GM18520 (cell line): ENCODE data around the gene ECSCR.
"Not testable (repeated sequence)": the region's sequence is repeated elsewhere in the genome, so short reads cannot be mapped to it uniquely, and the experiment has no call there.

Source experiments
- ATAC-seq: cut with Tn5 transposase; IDR thresholded peaks from one replicate; pipeline ENCODE4 v1.9.1; 2021; ENCODE audit not compliant: unreplicated experiment

ECSCR gene

DNA sequence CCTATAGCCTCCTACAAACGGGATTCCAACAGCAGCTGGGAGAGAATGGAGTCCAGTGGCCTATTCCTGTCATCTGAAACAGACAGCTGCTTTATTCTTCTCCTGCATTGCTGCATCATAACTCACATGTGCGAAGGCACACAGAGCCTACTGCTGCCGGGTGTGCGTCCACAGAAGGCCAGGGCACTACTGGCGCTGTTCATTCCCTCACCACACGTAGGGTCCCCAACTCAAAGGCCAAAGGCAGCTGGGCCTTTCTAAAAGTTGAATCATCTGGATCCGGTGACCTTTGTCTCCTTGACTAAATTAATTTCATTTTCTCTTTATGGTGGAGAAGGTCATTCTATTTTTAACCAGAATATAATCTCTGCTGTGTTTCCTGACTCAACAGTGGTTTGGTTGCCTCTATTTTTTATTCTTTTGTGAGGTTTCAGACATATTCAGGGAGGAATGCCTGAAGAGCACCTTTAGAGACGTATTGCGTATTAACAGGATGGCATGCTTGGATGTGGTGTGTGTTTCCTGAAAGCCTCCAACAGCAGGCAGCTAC lies 47.9 kb downstream of the ECSCR start:
- ATAC-seq, result no peak

DNA sequence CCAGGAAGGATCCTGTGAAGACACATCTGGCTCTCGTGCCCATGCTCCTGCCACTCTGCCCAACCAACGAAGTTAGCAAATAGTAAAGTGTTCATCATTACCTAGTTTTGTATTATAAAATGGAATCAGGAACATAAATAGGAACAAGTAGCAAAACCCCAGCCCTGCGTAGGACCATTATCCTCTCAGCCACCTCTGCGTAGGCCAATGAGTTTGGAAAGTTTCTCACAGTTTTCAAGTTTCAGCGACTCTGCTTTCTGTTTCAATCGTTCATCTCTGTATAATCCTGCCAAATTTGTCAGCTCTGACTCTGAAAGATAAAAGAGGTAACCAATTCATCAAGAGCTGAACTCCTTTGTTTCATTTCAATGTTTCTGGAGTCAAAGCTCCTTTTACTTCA lies 48.6 kb downstream of the ECSCR start:
- no peak for ATAC-seq

DNA sequence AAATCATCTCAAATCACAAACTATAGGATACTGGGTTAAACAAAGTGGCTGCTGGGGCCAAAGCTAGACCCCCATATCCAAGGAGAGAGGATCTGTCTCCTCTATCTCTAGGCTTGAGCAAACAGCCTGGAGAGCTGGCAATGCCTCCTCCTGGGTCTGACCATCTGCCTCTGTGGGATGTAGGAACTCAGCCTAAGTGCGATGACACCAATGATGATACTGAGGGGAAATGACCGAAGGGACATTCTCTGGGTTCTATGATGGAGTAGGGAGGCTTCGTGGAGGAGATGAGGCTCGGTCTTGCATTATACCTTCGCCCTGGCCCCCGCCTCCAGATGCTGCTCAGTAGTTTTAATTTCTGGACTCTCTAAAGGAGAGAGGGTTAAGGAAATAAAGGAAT lies 49.4 kb downstream of the ECSCR start:
- ATAC-seq, result no peak

DNA sequence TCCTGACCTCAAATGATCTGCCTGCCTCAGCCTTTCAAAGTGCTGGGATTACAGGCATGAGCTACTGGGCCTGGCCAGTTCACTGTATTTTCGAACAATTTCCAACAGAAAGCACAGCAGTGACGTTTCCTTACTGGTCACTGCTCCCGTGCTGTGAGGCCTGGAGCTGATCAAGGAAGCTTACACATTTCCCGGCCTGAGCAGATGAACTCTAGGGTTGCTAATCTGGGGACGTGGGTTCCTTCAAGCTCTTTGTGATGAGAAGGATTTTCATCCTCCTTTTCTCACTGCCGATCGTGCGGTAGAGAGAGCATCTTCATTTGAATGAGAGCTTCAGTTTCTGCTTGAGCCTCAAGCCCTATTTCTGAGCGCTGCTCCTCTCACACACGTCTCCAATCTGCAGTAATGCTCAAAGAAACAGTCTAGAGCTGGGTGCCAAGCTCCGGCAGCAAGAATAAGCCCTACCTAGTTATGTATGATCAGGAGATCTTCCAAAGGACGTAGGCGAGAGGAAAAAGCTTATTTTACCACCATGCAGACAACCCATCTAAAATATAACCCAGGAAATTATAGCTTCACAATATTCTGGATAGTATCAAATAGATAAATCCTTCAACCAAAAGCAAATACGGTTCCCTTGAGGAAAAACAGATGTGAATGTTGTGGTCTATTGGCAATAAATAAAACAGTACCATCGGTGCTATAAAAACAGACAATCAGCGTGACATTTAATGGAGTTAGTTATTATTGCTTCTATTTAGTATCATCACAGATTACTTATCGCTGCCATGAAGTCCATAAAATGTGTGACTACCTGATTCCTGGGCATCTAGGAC lies 51.3 kb downstream of the ECSCR start:
- ATAC-seq, result no peak

DNA sequence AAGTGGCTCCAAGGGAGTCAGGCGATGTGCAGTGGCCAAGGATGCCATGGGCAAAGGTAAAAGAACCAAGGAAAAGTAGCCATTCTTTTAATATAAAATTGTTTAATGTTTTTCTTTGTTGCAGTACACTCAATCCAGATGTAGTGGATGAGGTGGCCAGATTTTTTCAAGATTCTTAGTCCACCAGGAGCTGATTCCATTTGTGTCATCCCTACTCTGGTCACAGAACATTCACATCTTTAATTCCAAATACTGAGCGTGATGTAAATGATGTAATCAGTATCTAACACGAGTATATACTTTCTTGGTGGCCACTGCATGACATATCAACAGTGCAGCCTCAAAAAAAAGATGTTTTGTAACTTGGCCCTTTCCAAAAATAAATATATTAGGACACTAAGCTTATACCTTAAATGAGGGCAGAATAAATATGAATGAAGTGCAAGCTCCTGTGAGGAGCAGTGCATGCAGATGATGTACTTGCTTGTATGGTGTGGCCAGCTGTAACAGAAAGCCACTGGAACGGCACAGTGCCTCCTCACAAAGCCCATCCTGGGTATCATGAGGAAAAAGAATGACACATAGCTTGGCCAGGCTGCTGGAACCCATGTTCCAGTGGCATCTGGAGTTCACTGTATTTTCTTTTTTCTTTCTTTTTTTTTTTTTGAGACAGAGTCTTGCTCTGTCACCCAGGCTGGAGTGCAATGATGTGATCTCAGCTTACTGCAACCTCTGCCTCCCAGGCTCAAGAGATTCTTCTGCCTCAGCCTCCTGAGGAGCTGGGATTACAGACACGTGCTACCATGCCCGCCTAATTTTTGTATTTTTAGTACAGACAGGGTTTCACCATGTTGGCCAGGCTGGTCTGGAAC lies 52.2 kb downstream of the ECSCR start:
- no peak for ATAC-seq

DNA sequence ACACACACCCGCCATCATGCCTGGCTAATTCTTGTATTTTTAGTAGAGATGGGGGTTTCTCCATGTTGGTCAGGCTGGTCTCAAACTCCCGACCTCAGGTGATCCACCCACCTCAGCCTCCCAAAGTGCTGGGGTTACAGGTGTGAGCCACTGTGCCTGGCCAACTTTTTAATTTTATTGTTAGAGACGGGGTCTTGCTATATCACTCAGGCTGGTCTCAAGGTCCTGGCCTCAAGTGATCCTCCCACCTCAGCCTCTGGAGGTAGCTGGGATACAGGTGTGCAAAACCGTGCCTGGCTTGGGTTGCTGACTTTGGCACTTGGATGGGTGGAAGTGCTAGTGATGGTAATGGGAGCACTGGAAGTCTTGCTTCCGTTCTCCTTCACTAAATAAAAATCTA lies 53.4 kb downstream of the ECSCR start:
- ATAC-seq, result not testable (repeated sequence)

DNA sequence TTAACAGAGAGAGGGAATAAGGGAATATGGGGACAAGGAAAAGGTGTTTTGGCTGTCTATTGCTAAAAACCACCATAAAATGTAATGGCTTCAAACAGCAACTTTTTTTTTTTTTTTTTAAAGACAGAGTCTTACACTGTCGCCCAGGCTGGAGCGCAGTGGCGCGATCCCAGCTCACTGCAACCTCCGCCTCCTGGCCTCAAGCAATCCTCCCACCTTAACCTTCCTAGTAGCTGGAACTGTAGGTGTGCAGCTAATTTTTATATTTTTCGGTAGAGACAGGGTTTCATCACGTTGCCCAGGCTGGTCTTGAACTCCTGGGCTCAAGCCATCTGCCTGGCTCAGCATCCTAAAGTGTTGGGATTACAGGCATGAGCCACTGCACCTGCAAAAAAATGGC lies 54.4 kb downstream of the ECSCR start:
- ATAC-seq, result no peak

DNA sequence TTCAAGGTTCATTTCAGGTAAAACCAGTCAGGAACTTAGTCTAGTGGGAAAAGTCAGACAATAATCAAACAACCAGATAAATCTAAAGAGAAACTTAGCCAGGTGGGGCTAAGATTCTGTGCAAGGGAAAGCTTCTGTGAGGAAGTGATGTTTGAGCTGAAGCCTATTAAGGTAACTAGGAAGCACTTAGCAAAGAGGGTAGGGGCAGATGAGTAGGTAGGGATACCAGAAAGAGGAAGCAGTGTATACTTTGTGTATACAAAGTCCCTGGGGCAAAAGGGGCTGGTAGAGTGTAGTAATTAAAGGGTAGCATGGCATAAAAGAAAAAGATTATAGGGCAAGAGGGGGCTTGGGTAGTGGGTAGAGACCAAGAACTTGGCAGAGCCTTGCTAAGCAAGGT lies 55.0 kb downstream of the ECSCR start:
- no peak for ATAC-seq

DNA sequence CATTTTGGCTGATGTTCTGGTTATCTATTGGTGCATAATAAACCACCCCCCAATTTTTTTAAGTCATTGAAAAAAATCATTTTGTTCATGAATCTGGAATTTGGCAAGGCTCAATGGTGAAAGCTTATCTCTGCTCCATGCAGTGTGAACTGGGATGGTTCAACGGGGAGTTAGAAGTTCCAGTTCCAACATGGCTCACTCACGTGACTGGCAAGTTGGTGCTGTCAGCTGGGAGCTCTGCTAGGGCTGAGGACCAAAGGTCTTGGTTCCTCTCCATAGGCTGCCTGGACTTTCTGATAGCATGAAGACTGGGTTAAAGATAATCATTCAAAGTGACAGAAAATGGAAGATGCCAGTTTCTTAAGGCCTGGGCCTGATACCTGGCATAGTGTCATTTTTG lies 55.6 kb downstream of the ECSCR start:
- ATAC-seq, result no peak

DNA sequence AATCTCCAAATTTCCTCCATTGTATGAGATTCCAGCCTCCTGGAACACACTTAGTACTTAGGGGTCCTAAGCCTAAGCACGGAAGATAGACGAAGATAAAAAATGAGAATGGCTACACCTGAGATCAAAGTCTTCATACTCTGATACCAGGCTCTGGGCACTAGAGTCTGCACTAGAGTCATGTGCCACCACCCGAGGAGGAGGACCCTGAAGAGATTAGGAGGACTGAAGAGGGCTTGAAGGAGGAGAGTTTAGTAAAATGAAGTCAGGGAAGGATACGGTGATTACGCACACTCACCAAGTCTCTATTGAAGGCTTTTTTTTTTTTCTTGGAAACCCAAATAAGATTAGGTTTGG lies 58.1 kb downstream of the ECSCR start:
- no peak for ATAC-seq

DNA sequence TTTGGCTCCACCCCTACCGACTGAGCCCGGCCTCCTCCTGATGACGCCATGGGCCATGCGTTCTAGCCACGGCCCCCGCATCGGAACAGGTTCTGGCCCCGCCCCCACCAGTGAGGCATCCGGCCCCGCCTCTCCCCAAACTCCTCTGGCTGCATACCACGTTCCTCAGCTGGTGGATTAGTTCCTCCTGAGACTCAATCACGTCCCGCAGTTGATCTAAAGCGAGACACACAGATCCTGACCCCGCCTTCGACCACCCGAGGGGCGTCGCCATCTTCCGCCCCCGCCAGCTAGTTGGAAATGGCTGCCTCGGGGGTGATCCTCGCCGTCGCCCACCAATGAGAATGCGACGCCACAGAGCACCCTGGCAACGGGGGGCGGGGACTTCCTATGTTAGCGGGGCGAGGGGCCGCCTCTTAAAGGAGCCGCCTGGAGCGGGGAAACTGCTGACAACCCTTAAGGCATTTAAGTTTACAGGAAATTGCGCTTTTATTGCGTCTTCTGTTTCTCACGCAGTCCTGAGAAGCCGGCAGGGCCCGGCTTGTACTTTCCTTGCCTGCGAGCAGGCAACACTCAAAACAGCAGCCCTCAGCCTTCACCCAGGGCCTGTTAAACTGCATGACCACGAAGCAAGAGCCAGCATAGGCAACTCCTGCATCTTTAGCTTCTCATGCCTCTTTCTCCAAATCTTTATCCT lies 58.6 kb downstream of the ECSCR start, which contains the start of gene SPATA24:
Gene SPATA24 (minus strand): TSS at position 303 of the 697 bp plus-strand sequence. CDS start 29 bp downstream, at position 274.
- peak; percentile 65 for ATAC-seq

DNA sequence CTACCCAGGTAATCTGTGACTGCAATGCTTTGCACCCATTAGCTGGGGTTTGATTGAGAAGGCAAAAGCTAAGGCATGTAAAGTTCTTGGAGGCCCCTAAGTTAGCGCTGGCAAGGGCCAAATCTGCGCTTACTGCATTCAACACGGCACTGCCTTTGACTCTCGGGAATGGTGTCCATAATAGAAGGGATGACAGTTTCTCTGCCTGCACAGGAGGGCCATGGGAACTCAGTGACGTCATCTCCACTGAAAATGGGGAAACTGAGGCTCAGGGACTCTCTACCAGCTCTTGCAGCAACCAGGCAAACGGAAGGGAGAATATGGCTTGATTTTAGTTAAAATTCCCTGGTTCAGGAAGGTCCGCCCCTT lies 59.1 kb downstream of the ECSCR start:
- no peak for ATAC-seq

DNA sequence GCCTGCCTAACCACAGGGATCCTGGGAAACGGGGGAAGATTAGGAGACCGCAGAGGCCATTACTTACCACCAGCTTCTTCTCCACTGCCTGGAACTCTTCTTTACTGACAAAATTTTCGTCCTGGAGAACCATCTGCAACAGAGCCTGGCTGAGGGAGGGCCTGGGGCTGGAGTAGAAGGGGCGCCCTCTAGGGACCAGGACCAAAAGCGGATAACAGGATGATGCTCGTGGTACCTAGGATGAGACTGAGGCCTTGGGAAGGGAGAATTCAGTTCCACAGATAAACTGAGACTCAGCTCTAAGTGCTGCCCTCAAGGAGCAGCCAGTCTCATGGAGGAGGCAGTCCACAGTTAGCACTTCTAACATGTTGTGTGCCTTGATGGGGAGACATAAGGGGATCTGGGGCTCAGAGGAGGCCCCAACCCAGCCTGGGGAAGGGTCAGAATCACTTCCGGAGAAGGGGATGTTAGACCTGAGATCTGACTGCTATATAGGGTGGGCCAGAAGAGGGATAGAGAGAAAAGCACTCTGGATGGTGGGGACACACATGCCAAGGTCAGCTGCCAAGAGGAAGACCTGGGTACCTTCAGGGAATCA lies 59.9 kb downstream of the ECSCR start:
- no peak for ATAC-seq

DNA sequence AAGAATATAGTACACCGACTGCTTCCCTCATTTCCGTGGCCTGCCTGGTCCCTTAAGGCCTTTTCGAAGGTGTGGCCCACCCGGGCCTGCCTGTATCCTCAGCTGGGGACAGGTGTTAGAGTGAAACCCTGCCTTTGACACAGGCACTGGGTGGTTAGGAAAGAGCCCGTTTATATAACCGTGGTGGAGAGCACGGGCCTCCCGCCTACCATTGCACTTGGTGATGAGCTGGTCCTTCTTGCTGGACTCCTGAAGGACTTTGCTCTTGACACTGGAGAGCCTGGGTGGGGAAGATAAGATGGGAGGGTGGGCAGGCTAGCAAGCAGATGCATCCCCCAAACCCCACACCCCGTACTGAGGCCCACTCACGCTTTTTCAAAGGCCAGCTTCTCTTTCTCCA lies 61.0 kb downstream of the ECSCR start:
- no peak for ATAC-seq

DNA sequence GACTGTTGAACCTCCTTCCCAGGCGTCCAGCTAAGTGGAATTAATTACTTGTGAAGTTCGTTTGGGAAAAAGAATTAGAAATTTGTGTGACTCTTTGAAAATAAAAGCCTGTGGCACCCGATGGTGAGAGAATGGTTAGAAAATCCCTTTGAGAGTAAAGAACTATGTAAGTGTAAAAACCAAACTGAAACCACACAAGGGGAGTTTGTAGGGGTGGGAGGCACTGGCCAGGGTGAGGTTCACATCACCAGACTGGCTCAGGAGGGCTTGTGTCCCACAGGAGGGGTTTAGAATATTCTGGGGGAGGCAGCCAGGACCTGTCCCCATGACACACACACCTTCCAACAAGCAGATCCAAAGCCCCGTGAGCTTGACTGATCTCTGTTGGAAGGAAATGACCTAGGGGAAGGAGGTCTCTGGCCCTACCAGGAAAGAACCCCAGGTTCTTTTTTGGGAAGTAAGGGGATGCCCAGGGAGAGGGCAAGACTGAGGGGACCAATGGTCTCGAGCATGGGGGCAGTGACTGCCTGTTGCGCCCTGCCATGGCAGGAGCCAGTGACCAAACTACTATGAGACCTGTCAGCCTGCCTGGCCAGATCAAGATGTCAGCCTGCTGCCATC lies 62.9 kb downstream of the ECSCR start:
- ATAC-seq, result peak; percentile 30
